ENCODE measurements around the gene TBC1D22A.

TBC1D22A gene

GRCh38 chr22:47201996-47202818 lies 439.8 kb downstream of the TBC1D22A start:
- no peak for DNase-seq (ENCODE audit: low spot score)

- no peak for DNase-seq (ENCODE audit: low spot score)
These were observed 440.5 kb downstream of the TBC1D22A start for GRCh38 chr22:47202819-47203553.

- DNase-seq (ENCODE audit: low spot score), result no peak
These were observed 441.1 kb downstream of the TBC1D22A start for GRCh38 chr22:47203554-47203991.

- DNase-seq (ENCODE audit: low spot score), result no peak
These were observed 441.8 kb downstream of the TBC1D22A start for GRCh38 chr22:47204002-47204979.

GRCh38 chr22:47205081-47205491 lies 442.6 kb downstream of the TBC1D22A start:
- DNase-seq (ENCODE audit: low spot score), result no peak

GRCh38 chr22:47205554-47205953 lies 443.1 kb downstream of the TBC1D22A start:
- no peak for DNase-seq (ENCODE audit: low spot score)

- DNase-seq (ENCODE audit: low spot score), result no peak
These were observed 443.7 kb downstream of the TBC1D22A start for GRCh38 chr22:47206164-47206563.

GRCh38 chr22:47206666-47207218 lies 444.3 kb downstream of the TBC1D22A start:
- DNase-seq (ENCODE audit: low spot score), result no peak

GRCh38 chr22:47207387-47207786 lies 444.9 kb downstream of the TBC1D22A start:
- DNase-seq (ENCODE audit: low spot score), result no peak

- no peak for DNase-seq (ENCODE audit: low spot score)
These were observed 445.6 kb downstream of the TBC1D22A start for GRCh38 chr22:47207846-47208554.

GRCh38 chr22:47208630-47209029 lies 446.2 kb downstream of the TBC1D22A start:
- DNase-seq (ENCODE audit: low spot score), result no peak

- no peak for DNase-seq (ENCODE audit: low spot score)
These were observed 446.6 kb downstream of the TBC1D22A start for GRCh38 chr22:47209040-47209514.

GRCh38 chr22:47209547-47210023 lies 447.1 kb downstream of the TBC1D22A start:
- no peak for DNase-seq (ENCODE audit: low spot score)

GRCh38 chr22:47210112-47210657 lies 447.7 kb downstream of the TBC1D22A start:
- DNase-seq (ENCODE audit: low spot score), result no peak

- DNase-seq (ENCODE audit: low spot score), result no peak
These were observed 448.2 kb downstream of the TBC1D22A start for GRCh38 chr22:47210686-47211085.

GRCh38 chr22:47213571-47214230 lies 451.3 kb downstream of the TBC1D22A start:
- DNase-seq (ENCODE audit: low spot score), result no peak

- DNase-seq (ENCODE audit: low spot score), result no peak
These were observed 453.4 kb downstream of the TBC1D22A start for GRCh38 chr22:47215851-47216250.

- DNase-seq (ENCODE audit: low spot score), result no peak
These were observed 456.2 kb downstream of the TBC1D22A start for GRCh38 chr22:47218671-47219070.

GRCh38 chr22:47219789-47220188 lies 457.3 kb downstream of the TBC1D22A start:
- no peak for DNase-seq (ENCODE audit: low spot score)

- DNase-seq (ENCODE audit: low spot score), result no peak
These were observed 458.3 kb downstream of the TBC1D22A start for GRCh38 chr22:47220752-47221151.
